G401.6 (cell line): ENCODE results near the gene SNX22.
"Not testable (repeated sequence)": the region's sequence is repeated elsewhere in the genome, so short reads cannot be mapped to it uniquely, and the experiment has no call there.

Experiments
- FAIRE-seq: peaks from 2 replicates; lab custom pipeline; 2012; peaks lifted over from hg19 to GRCh38; lab: Jason Lieb, UNC

The SNX22 gene

DNA sequence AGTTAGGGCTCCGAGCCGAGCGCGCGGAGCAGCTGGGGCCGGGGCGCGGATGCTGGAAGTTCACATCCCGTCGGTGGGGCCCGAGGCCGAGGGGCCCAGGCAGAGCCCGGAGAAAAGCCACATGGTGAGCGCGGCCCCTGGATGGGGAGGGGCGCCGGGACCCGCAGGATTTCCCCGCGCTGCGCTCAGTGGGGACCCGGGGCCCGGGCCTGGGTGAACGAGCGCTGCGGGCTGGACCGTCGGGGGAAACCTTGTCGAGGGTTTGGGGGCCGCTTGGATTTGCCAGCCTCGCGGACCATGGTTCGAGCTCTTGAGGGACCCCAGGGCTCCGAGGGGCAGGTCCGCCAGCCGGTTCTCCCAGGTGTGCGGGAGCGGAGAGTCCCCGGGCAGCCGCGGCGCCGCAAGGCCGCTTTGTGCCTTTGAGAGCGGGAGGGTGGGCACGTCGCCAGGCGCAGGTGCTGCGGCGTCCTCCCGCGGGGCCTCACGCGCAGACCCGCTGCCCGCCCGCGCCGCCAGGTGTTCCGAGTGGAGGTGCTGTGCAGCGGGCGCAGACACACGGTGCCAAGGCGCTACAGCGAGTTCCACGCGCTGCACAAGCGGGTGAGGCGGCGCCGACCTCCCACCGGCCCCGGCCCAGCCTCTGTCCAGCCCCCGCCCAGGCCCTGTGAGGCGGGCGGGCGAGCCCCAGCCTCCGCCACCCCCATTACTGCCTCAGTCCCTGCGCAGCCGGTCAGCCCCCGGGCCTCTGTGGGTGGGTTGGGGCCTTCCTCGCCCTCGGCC lies at the start of gene SNX22:
TSS of gene SNX22 (plus strand) at position 5 of the 780 bp plus-strand sequence. CDS start at position 50, 45 bp downstream.
- FAIRE-seq, result no peak

DNA sequence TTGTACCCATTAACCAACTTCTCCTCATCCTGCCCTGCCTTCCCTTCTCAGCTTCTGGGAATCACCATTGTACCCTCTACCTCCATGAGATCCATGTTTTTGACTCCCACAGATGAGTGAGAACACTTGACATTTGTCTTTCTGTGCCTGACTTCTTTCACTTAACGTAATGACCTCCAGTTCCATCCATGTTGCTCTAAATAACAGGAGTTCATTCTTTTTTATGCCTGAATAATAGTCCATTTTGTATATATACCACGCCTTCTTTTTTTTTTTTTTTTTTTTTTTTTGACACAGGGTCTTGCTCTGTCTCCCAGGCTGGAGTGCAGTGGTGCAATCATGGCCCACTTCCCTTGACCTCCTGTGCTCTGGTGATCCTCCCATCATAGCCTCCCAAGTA lies 49.0 kb upstream of the SNX22 start:
- no peak for FAIRE-seq

DNA sequence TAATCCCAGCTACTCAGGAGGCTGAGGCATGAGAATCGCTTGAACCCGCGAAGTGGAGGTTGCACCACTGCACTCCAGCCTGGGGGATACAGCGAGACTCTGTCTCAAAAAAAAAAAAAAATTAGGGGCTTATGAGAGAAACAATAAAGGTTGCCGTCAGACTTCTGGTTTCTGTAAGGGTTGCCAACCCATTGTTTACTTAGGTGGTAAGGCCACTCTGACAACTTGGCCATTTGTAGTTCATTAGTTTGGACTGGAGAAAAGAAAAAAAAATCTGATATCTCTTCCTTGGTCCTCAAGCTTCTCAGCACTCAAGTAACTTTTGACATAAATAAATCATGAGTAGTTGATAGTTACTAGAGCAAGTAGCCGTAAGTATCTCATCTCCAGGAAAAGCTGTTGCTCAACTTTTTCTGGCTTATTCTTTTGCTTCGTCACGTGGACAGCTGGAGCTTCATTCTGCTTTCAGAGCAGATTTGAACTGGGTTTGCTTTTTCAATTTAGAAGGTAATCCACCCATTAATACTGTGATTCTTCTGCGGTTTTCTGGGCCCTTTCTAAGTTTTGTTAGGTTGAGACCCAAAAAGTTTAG lies 46.3 kb upstream of the SNX22 start:
- no peak for FAIRE-seq

DNA sequence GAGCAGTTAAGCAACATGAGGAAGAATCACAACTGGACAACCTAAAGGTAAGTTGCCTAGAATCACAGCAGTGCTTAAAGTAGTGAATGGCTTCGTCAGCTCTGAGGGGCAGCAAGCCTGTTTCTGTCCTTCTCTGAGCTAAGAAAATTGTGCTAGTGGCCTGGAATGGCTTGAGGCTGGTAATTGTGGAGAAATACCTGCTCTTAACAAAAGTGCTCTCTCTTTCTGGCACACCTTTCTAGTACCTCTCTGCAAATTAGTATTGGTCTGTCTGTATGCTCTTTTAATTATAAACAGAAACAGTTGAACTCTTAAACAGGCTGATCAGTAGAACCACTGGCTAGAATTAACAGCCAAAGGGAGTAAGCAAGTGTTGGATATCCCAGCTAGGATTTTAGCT lies 44.2 kb upstream of the SNX22 start:
- no peak for FAIRE-seq

DNA sequence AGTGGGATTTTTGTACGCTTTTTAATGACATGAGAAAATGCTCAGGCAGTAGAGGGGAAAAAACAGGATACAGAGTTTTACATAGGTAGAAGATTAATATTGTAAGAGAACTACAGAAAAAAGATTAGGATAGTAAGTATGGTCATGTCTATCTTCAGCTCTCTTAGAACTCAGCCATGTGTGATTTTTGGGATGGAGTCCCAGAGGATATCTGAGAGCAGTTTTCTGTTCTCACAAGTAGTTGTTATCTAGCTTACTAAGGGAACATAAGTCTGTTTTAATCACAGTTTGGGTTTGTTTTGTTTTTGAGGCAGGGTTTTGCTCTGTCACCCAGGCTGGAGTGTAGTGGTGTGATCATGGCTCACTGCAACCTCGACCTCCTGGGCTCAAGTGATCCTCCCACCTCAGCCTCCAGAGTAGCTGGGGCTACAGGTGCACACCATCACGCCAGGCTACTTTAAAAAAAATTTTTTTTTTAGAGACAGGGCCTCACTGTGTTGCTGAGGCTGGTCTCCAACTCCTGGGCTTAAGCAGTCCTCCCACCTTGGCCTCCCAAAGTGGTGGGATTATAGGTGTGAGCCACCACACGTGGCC lies 41.3 kb upstream of the SNX22 start:
- not testable (repeated sequence) for FAIRE-seq

DNA sequence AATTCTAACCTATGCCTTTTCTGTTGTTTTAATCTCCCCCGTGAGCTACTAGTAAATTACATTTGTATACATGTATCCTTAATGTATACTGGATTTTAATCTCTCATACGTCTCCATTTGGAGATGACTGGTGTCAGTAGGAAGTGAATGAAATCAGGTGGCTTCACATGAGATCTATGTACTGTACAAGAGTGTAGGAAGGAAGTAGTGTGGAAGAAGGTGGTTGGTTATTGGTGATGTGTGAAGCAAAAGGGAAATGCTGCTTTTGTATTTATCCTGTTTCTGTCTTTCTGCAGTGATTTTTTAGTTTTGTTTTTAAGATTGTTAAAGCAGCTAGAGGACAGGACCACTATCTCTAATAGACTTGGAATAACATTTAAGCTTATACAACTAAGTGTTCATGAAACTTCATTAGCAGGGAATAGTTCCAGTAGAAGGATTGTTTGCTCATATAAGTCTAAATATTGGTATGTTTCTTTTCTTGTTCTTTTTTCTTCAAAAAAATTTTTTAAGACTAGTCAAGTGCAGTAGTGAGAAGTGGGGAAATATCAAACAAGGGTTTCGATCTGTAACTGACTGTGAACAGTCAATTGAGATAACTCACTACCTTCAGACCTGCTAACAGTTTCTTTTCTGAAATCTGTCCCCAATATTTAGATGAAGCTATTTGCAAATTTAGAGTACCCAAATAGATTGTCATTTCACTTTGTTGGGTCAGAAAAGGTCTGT lies 40.4 kb upstream of the SNX22 start:
- no peak for FAIRE-seq

DNA sequence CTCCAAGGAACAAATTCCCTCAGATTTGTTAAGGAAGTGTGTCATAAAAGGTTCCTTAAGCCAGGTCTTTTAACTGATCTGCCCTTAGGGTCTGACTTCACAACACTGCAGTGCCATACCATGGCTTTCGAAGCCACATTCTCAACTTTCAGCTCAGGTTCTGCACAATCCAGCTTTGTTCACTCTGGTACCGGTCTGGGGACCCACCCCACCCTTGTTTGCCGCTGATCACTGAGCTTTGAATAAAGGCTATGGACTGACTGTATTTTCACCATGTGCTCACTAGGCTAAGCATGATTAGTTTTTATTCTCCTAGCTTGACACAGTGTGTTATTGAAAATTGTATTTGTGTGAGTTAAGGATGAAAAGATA lies 39.9 kb upstream of the SNX22 start:
- FAIRE-seq, result no peak

DNA sequence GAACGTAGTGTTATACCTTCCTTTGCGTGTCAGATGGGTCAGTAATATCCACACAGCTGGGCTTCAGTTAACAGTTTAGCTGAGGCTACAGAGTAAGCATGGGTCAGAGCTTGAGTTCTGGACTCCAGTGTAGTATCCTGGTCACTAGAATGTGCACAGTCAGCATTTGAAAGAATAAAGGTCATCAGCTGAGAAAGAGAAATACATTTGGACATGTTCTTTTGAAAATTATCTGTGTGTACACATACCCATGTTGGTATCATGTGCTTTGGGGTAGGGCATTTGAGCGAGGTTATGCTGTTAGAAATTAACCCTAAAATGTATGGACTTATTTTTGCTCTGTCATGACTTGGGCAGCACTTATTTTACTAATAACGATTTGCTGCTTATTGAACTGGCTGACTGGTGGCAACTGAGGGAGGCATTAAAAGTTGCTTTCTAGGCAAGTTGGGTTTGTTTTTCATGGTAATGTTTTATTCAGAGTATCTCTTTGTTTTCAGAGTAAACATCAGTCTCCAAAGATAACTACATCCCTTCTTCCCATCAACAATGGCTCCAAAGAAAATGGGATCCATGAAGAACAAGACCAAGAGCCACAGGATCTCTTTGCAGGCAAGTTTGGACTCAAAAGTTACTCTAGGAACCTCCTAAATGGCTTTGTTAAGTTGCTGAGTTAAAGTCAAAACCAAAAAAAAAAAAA lies 39.3 kb upstream of the SNX22 start:
- FAIRE-seq, result no peak

DNA sequence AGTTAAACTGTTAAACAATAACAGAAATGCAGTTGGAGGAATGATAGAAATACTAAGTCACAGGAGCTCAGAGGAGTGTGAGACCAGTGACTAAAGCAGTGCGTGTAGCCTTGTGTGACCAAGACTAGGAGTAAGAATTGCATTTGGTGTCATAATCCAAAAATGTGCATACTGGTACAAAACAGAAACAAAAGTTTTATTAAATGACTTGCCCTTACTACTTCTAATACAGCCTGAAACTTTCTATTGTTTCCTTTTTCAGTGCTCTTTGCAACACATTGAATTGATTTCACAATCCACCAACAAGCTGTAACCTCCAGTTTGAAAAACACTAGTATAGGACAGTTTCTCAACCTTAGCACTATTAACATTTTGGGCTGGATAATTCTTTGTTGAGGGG lies 38.6 kb upstream of the SNX22 start:
- FAIRE-seq, result no peak

DNA sequence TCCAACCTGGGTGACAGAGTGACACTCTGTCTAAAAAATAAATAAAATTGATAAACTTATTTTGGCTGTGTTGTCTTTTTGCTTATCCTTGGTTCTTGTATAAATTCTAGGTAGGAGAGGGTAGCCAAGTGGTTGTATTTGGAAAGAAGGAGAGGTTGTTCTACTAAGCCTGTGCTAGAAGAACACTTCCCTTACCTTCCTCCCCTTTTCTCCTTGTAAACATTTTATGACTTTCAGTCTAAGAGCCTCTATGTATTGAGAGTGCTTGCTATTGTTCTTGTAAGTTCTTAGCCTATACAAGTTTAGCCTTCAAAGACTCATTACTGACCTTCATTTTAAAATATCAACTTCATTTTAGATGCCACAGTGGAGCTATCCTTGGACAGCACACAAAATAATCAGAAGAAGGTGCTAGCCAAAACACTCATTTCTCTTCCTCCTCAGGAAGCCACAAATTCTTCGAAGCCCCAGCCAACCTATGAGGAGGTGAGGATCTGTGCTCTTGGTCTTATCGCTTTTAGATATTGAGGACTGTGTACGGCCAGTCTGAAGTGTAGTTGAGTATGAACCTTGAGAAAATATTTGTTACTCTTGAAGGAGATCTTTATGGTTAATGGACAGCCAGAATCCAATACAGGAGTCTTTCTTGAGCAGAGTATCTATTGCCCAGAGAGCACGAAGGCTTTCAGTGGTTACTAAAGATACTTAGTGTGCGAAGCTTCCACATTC lies 33.6 kb upstream of the SNX22 start:
- no peak for FAIRE-seq

DNA sequence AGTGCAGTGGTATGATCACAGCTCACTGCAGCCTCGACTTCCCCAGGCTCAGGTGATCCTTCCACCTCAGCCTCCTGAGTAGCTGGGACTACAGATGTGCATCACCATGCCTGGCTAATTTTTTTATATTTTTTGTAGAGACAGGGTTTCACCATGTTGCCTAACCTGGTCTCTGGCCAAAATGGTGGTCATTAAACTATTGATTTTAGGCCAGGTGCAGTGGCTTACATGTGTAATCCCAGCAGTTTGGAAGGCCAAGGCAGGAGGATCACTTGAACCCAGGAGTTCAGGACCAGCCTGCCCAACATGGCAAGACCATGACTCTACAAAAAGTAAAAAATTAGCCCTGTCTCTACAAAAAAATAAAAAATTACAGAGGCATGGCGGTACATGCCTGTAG lies 31.2 kb upstream of the SNX22 start:
- not testable (repeated sequence) for FAIRE-seq

DNA sequence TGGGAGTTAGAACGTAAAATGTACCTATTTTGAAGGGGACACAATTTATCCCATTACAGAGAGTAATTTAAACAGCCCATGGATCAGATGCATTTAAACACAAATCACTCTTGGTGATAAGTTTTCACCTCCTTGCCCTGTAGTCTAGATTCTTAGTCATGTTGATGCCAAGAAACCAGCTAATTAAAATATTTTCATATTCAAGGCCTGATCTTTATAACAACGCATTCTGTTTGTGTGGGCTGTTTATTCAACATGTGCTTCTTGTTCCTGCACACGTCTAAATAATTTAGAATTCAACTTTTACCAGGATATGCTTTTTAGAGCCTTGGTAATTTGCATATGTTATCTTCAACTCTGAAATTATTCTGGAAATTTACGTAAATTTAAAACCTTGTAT lies 29.9 kb upstream of the SNX22 start:
- FAIRE-seq, result no peak

DNA sequence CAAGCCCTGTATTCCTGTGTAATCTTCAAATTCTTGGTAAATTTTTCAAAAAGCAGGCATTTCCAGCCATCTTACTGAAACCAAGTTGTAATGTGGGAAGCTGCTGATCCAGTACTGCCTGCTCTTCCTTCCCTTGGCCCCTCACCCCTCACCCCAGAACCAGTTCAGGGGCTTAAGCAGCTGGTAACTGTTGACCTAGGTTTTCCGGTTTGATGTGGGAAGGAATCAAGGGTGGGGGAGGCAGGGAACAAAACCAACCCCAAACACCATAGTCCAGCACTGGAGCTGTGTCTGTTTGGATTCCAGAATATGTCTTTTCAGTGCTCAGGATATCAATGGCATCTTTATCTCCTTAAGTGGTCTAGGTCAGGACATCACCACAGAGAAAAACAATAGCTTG lies 29.1 kb upstream of the SNX22 start:
- FAIRE-seq, result no peak

DNA sequence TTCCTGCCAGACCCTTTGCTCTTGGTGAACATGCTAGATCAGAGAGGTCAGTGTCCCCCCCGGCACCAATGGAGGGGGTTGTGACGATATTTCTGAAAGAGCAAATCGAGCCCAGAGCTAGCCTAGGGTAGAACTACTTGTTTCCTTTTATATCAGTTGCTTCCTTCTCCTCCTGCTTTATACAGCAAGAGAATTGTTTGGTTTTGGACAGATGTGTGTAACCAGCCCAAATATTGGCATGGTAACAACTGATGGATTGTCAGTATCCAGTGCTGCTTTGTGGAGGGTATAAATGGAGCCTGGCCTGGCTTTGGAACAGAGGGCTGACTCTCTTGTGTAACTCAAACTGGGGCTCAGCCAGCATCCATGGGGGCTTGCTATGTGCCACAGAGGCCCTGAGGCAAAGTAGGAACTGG lies 28.6 kb upstream of the SNX22 start:
- no peak for FAIRE-seq

DNA sequence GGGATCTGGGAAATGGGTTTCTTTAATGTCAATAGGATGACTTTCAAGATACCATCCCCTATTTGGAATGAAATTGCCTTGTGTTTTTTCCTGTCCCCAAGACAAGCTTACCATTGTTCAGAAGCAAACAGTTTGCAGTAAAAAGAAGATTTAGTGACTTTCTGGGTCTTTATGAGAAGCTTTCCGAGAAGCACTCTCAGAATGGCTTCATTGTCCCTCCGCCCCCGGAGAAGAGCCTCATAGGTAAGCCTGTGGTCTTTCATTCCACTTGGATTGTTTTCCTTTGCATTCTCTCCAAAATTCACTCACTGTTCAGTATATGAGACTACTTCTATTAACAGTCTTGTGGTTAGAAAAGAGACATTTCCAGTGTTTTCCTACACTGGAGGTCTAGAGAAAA lies 25.6 kb upstream of the SNX22 start:
- no peak for FAIRE-seq

DNA sequence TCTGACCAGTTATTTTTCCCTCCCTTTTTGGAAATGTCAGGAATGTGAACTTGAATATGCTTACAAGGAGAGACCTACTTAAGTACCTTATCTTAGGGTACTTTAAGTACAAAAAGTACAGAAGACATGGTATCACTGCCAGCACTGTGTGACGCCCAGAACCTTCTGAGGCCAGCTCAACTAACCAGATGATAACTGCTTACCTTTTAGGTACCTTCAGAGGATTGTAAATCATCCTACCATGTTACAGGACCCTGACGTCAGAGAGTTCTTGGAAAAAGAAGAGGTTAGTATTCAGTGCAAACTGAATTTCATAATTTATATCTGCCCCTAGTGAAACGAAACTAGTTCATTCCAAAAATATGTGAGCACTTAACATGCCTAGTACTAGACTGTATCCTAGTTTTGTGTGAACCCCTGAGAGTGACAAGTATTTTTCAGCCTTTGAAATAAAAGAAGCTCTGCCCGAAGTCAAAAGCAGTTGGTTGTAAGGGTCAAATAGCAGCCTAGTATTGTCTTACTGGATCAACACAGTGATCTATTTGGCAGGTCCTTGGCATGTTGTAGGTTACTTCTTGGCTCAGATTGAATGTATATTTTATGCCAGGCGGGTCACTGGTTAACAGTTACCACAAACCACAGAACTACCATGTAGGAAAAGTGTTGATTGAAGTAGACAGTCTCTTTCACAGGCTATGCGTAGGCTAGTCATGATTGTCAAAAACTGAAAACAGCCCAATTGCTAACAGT lies 23.8 kb upstream of the SNX22 start:
- no peak for FAIRE-seq

DNA sequence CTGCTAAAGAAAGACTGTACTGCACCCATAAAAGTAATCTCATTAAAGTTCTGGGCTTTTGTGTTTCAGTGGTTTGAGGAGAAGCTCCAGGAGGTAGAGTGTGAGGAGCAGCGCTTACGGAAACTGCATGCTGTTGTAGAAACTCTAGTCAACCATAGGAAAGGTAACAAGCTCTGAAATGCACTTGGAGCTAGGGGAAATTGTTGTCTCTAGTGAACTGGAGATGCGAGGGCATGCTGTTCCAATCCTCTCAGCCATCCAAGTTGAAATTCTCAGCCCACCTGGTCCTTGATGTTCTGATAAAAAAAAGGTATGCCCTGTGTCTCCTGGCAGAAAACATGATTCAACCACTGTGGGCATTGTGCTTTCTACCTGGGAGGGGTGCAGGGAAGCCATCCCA lies 21.4 kb upstream of the SNX22 start:
- no peak for FAIRE-seq

DNA sequence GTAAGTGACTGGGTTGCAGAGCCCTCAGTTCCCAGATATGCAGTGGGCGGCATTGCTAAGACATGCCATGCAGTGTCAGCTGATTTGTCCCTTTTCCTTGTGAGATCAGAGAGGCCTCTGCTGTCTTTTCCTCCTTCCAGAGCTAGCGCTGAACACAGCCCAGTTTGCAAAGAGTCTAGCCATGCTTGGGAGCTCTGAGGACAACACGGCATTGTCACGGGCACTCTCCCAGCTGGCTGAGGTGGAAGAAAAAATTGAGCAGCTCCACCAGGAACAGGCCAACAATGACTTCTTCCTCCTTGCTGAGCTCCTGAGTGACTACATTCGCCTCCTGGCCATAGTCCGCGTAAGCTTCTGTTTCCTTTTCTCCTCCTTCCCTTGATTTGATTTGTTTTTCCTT lies 20.0 kb upstream of the SNX22 start:
- FAIRE-seq, result no peak

DNA sequence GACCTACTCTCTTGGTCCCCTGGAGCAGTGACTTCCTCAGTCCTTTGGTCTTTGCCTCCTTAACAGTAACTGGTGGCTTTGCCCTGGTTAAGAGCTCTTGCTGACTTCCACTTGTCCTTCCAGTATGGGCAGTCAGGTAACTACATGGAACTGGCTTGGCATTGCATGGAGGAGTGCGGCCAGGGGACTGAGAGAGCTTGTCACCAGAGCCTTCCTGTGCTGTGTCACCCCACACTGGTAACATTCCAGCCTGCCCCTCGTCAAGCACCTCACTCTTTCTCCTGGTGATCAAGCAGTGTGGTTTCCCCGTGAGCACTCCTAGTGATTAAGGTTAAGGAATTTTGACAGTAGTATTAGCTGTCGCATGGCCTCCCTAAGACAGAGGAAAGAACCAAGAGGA lies 19.3 kb upstream of the SNX22 start:
- FAIRE-seq, result no peak

DNA sequence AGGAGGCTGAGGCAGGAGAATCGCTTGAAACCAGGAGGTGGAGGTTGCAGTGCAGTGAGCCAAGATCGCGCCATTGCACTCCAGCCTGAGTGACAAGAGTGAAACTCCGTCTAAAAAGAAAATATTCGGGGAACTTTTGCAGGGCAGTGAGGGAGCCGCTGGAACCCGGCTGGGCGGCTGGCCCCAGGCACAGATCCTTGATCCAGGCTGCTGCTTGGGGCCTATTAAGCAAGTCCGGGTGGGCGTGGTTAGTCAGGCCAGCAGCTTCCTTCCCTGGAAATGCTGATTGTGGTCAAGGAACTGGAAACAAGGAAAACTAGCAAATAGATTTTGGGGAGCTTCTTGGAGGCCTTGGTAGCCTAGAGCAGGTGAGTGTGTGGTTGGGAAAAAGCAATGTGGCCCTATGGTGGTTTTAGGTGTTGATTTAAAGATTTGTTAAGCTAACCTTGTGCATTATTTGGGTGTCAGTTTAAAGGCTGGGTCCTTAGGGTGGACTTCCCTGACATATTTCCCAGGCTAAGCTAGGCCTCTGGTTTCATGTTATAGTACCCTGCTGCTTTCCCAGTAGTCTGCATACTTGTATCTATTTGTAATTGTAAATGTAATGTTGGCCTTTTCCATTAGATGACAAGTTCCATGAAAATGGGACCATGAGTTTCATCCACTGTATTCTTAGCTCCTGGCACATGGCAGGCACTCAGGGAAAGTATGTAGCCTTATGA lies 17.7 kb upstream of the SNX22 start:
- FAIRE-seq, result no peak
